ENCODE measurements around the gene ZNF554.

Gene ZNF554

GRCh38 chr19:2808129-2808941, 11.3 kb upstream of the ZNF554 start:
- no peak for DNase-seq
- Histone ChIP-seq H3K9me3 (ENCODE audit: severe bottlenecking) (no peaks in the 10 kb centered on the region), H3K36me3 (peaks cover 87% of the 10 kb centered on the region), H3K4me3 (ENCODE audit: low read depth, low read length) (no peak overlapping the region), H3K27ac (no peak overlapping the region), H3K27me3 (ENCODE audit: insufficient read depth, low read depth, severe bottlenecking) (no peaks in the 10 kb centered on the region)
- TF ChIP-seq CTCF (IDR thresholded peaks at IDR 0.05; ENCODE audit: low read depth, low read length): no peak

GRCh38 chr19:2809387-2810140, 10.1 kb upstream of the ZNF554 start:
- no peak for TF ChIP-seq CTCF (IDR thresholded peaks at IDR 0.05; ENCODE audit: low read depth, low read length)
- DNase-seq: no peak
- no peaks in the 10 kb centered on the region for H3K27me3 ChIP-seq (ENCODE audit: insufficient read depth, low read depth, severe bottlenecking)
- no peaks in the 10 kb centered on the region for H3K9me3 ChIP-seq (ENCODE audit: severe bottlenecking)
- H3K27ac ChIP-seq: no peak overlapping the region
- H3K36me3 ChIP-seq: peaks cover 85% of the 10 kb centered on the region
- no peak overlapping the region for H3K4me3 ChIP-seq (ENCODE audit: low read depth, low read length)

- no peaks in the 10 kb centered on the region for H3K27me3 ChIP-seq (ENCODE audit: insufficient read depth, low read depth, severe bottlenecking)
- no peak for DNase-seq
- H3K4me3 ChIP-seq (ENCODE audit: low read depth, low read length): no peak overlapping the region
- peaks cover 78% of the 10 kb centered on the region for H3K36me3 ChIP-seq
- no peaks in the 10 kb centered on the region for H3K9me3 ChIP-seq (ENCODE audit: severe bottlenecking)
- no peak for TF ChIP-seq CTCF (IDR thresholded peaks at IDR 0.05; ENCODE audit: low read depth, low read length)
- H3K27ac ChIP-seq: no peak overlapping the region
These were observed 9.3 kb upstream of the ZNF554 start for GRCh38 chr19:2810141-2811091.

GRCh38 chr19:2811221-2811722, 8.4 kb upstream of the ZNF554 start:
- Histone ChIP-seq H3K27ac (no peak overlapping the region), H3K27me3 (ENCODE audit: insufficient read depth, low read depth, severe bottlenecking) (no peaks in the 10 kb centered on the region), H3K36me3 (peaks cover 73% of the 10 kb centered on the region), H3K4me3 (ENCODE audit: low read depth, low read length) (no peak overlapping the region), H3K9me3 (ENCODE audit: severe bottlenecking) (no peaks in the 10 kb centered on the region)
- DNase-seq: no peak
- no peak for TF ChIP-seq CTCF (IDR thresholded peaks at IDR 0.05; ENCODE audit: low read depth, low read length)

GRCh38 chr19:2811735-2812413, 7.8 kb upstream of the ZNF554 start:
- H3K36me3 ChIP-seq: peaks cover 70% of the 10 kb centered on the region
- no peaks in the 10 kb centered on the region for H3K27me3 ChIP-seq (ENCODE audit: insufficient read depth, low read depth, severe bottlenecking)
- H3K4me3 ChIP-seq (ENCODE audit: low read depth, low read length): no peak overlapping the region
- no peak for DNase-seq
- no peak overlapping the region for H3K27ac ChIP-seq
- no peak for TF ChIP-seq CTCF (IDR thresholded peaks at IDR 0.05; ENCODE audit: low read depth, low read length)
- no peaks in the 10 kb centered on the region for H3K9me3 ChIP-seq (ENCODE audit: severe bottlenecking)
